Measurements from ENCODE around the gene CMBL.

The CMBL gene

DNA sequence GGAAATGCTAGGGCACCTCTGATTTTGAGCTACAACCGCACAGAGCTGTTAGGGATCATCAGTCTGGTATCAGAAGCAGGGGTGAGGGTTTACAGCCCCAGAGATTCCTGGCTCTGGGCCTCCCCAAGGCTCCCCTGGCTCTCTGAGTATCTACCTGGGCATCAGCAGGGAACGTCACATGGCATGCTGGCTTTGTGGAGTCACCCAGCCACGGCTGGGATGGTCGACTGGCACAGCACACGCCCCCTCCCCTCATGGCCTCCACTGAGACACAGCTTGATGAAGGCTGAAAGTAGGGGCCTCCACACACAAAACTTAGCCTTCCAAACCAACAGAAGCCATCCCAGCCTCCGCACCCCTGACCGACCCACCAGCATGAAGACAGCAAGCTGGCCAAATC lies 74.7 kb downstream of the CMBL start:
- H3K27ac ChIP-seq (ENCODE audit: low read depth, low read length): no peak overlapping the region
- no peak overlapping the region for H4K91ac ChIP-seq (ENCODE audit: low read depth, low read length)
- DNase-seq: no peak
- H4K8ac ChIP-seq (ENCODE audit: low read depth, low read length): no peak overlapping the region
- no peak overlapping the region for H2AK5ac ChIP-seq (ENCODE audit: low read length)
- H3K79me1 ChIP-seq (ENCODE audit: low read length): peaks cover 2% of the 10 kb centered on the region
- peaks cover 2 to 3% of the 10 kb centered on the region in 2 experiments for H3K36me3 ChIP-seq (ENCODE audit: control insufficient read depth in 1 of 2, insufficient read depth in 2 of 2, low read length in 2 of 2)
- H3K9me3 ChIP-seq (ENCODE audit: insufficient read depth, low read depth, low read length): no peaks in the 10 kb centered on the region
- H4K12ac ChIP-seq (ENCODE audit: low read depth, low read length): no peak overlapping the region
- no peak overlapping the region for H3K14ac ChIP-seq (ENCODE audit: low read length)
- H3K4me2 ChIP-seq (ENCODE audit: low read length): no peak overlapping the region
- H3K23ac ChIP-seq (ENCODE audit: low read length): no peak overlapping the region
- H3K18ac ChIP-seq (ENCODE audit: low read length): no peak overlapping the region
- H2AFZ ChIP-seq (ENCODE audit: insufficient read depth, low read length, poor library complexity): no peak overlapping the region
- H3K4me1 ChIP-seq (ENCODE audit: control insufficient read depth in 1 of 2, insufficient read depth in 2 of 2, low read length in 2 of 2): peaks cover 7 to 10% of the 10 kb centered on the region in 2 experiments
- no peak overlapping the region for H3K4me3 ChIP-seq (ENCODE audit: low read depth, low read length)
- no peak overlapping the region for H2BK5ac ChIP-seq (ENCODE audit: low read depth, low read length, poor library complexity)
- H3K27me3 ChIP-seq (ENCODE audit: insufficient read depth, low read length): no peaks in the 10 kb centered on the region
- no peaks in the 10 kb centered on the region for H3K79me2 ChIP-seq (ENCODE audit: control insufficient read depth, insufficient read depth, low read length, poor library complexity)
- H3K4ac ChIP-seq (ENCODE audit: low read depth, low read length): no peak overlapping the region
- no CpG with 5 or more reads among the region's 7 CpGs for WGBS (ENCODE audit: extremely low coverage, insufficient coverage, insufficient read length)
- H3K9ac ChIP-seq (ENCODE audit: low read length): no peak overlapping the region
- H2BK120ac ChIP-seq (ENCODE audit: insufficient read depth, low read length, poor library complexity): no peak overlapping the region
- peak overlapping the region; percentile 56 for H2BK12ac ChIP-seq (ENCODE audit: low read length)

DNA sequence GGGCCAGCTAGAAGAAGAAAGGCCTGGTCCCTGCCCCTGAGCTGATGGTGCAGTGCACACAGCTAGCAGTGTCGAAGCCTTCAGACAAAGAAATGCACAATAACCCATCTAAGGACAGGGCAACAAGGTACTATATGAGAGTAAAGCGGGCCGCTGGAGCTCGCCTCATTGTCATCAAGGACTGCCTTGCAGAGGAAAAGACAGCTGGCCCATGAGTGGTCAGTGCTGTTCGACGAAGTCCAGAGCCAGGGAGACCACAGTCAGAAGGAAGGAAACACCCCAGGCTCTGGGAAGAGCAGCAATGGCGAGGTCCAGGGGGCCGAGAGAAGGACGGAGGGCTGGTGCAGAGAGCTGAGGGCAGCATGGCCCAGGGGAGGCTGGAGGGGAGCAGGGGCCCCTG lies 75.3 kb downstream of the CMBL start:
- peaks cover 7 to 10% of the 10 kb centered on the region in 2 experiments for H3K4me1 ChIP-seq (ENCODE audit: control insufficient read depth in 1 of 2, insufficient read depth in 2 of 2, low read length in 2 of 2)
- H3K79me1 ChIP-seq (ENCODE audit: low read length): peaks cover 2% of the 10 kb centered on the region
- no peaks in the 10 kb centered on the region for H3K79me2 ChIP-seq (ENCODE audit: control insufficient read depth, insufficient read depth, low read length, poor library complexity)
- no peak overlapping the region for H2BK12ac ChIP-seq (ENCODE audit: low read length)
- no peak overlapping the region for H3K9ac ChIP-seq (ENCODE audit: low read length)
- H3K14ac ChIP-seq (ENCODE audit: low read length): no peak overlapping the region
- WGBS (ENCODE audit: extremely low coverage, insufficient coverage, insufficient read length): no CpG with 5 or more reads among the region's 9 CpGs
- H2AK5ac ChIP-seq (ENCODE audit: low read length): no peak overlapping the region
- H2BK120ac ChIP-seq (ENCODE audit: insufficient read depth, low read length, poor library complexity): no peak overlapping the region
- H3K18ac ChIP-seq (ENCODE audit: low read length): no peak overlapping the region
- H4K8ac ChIP-seq (ENCODE audit: low read depth, low read length): no peak overlapping the region
- H3K4me2 ChIP-seq (ENCODE audit: low read length): no peak overlapping the region
- H3K23ac ChIP-seq (ENCODE audit: low read length): no peak overlapping the region
- H3K4me3 ChIP-seq (ENCODE audit: low read depth, low read length): no peak overlapping the region
- H4K12ac ChIP-seq (ENCODE audit: low read depth, low read length): no peak overlapping the region
- no peak overlapping the region for H4K91ac ChIP-seq (ENCODE audit: low read depth, low read length)
- H3K36me3 ChIP-seq (ENCODE audit: control insufficient read depth in 1 of 2, insufficient read depth in 2 of 2, low read length in 2 of 2): peaks cover 2 to 3% of the 10 kb centered on the region in 2 experiments
- no peak overlapping the region for H2BK5ac ChIP-seq (ENCODE audit: low read depth, low read length, poor library complexity)
- H2AFZ ChIP-seq (ENCODE audit: insufficient read depth, low read length, poor library complexity): no peak overlapping the region
- H3K27ac ChIP-seq (ENCODE audit: low read depth, low read length): no peak overlapping the region
- H3K9me3 ChIP-seq (ENCODE audit: insufficient read depth, low read depth, low read length): no peaks in the 10 kb centered on the region
- DNase-seq: no peak
- H3K4ac ChIP-seq (ENCODE audit: low read depth, low read length): no peak overlapping the region
- no peaks in the 10 kb centered on the region for H3K27me3 ChIP-seq (ENCODE audit: insufficient read depth, low read length)

DNA sequence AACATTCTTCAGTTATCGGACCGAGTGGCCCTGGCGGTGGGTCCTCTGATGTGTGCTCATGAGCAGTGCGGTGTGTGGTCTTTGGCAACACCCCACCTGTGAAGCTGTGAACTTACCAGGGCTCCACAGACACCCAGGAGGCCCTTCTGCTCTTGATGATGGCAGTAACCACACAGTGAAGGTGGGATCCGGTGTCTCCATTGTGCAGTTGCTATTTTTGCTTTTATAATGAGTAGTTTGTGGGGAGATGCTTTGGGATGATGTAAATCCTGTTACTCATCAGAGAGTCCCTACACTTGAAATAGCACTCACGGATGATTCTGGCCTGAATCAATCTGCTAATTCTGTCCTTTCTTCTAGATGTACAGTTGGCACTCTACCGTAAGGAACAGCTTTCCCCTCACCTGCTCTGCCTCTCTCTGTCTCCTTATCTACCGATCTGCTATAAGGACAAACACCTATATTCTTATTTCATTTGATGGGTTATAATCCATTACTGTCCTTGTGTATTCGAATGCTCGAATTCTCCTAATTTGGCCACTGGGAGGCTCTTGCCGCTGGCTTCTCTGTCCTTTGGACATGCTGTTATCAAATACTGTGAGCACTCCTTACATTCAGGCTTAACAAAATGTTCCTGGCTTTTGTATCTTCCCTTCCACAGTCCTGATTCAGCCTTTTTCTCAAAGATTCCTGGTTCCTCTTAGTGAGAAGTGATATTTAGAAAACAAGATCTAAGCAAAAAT lies 78.2 kb downstream of the CMBL start:
- Histone ChIP-seq H3K79me1 (ENCODE audit: low read length) (peaks cover 2% of the 10 kb centered on the region), H4K91ac (ENCODE audit: low read depth, low read length) (no peak overlapping the region), H2AFZ (ENCODE audit: insufficient read depth, low read length, poor library complexity) (no peak overlapping the region), H3K9ac (ENCODE audit: low read length) (no peak overlapping the region), H3K36me3 (ENCODE audit: control insufficient read depth in 1 of 2, insufficient read depth in 2 of 2, low read length in 2 of 2) (no peaks in the 10 kb centered on the region), H2BK12ac (ENCODE audit: low read length) (no peak overlapping the region), H2BK120ac (ENCODE audit: insufficient read depth, low read length, poor library complexity) (no peak overlapping the region), H3K14ac (ENCODE audit: low read length) (no peak overlapping the region), H3K18ac (ENCODE audit: low read length) (no peak overlapping the region), H3K9me3 (ENCODE audit: insufficient read depth, low read depth, low read length) (peaks cover 2% of the 10 kb centered on the region), H2BK5ac (ENCODE audit: low read depth, low read length, poor library complexity) (no peak overlapping the region), H3K27ac (ENCODE audit: low read depth, low read length) (no peak overlapping the region), H3K79me2 (ENCODE audit: control insufficient read depth, insufficient read depth, low read length, poor library complexity) (no peaks in the 10 kb centered on the region), H3K23ac (ENCODE audit: low read length) (no peak overlapping the region), H3K4ac (ENCODE audit: low read depth, low read length) (no peak overlapping the region), H3K27me3 (ENCODE audit: insufficient read depth, low read length) (no peaks in the 10 kb centered on the region), H4K8ac (ENCODE audit: low read depth, low read length) (no peak overlapping the region), H2AK5ac (ENCODE audit: low read length) (no peak overlapping the region), H3K4me2 (ENCODE audit: low read length) (no peak overlapping the region), H3K4me1 (ENCODE audit: control insufficient read depth in 1 of 2, insufficient read depth in 2 of 2, low read length in 2 of 2) (peaks cover 7 to 10% of the 10 kb centered on the region in 2 experiments), H4K12ac (ENCODE audit: low read depth, low read length) (no peak overlapping the region), H3K4me3 (ENCODE audit: low read depth, low read length) (no peak overlapping the region)
- no peak for DNase-seq
- WGBS (ENCODE audit: extremely low coverage, insufficient coverage, insufficient read length): no CpG with 5 or more reads among the region's 11 CpGs

DNA sequence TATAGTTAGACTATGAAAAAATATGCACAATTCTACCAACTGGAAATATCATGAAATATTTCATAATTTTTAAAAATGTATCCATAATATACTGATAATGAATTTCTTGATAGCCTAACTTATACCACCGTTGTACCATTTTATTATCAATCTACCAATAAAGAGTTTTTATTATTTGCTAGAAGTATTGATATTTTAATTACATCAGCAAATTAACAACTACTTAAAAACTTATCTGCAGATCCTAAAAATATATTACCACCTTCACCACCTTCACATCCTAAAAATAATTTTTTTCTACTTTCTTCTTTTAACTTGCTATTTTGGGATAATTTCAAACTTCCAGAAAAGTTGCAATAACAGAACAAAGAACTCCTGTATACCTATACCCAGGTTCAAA lies 79.4 kb downstream of the CMBL start:
- no peak overlapping the region for H2AFZ ChIP-seq (ENCODE audit: insufficient read depth, low read length, poor library complexity)
- H3K27ac ChIP-seq (ENCODE audit: low read depth, low read length): no peak overlapping the region
- no peak overlapping the region for H3K4me3 ChIP-seq (ENCODE audit: low read depth, low read length)
- peaks cover 2% of the 10 kb centered on the region for H3K79me1 ChIP-seq (ENCODE audit: low read length)
- H3K9me3 ChIP-seq (ENCODE audit: insufficient read depth, low read depth, low read length): peaks cover 3% of the 10 kb centered on the region
- no peak overlapping the region for H3K4me2 ChIP-seq (ENCODE audit: low read length)
- DNase-seq: no peak
- H3K36me3 ChIP-seq (ENCODE audit: control insufficient read depth in 1 of 2, insufficient read depth in 2 of 2, low read length in 2 of 2): no peaks in the 10 kb centered on the region
- H2BK120ac ChIP-seq (ENCODE audit: insufficient read depth, low read length, poor library complexity): no peak overlapping the region
- no peak overlapping the region for H3K23ac ChIP-seq (ENCODE audit: low read length)
- H2AK5ac ChIP-seq (ENCODE audit: low read length): no peak overlapping the region
- H4K91ac ChIP-seq (ENCODE audit: low read depth, low read length): no peak overlapping the region
- no peak overlapping the region for H4K12ac ChIP-seq (ENCODE audit: low read depth, low read length)
- no peak overlapping the region for H3K4ac ChIP-seq (ENCODE audit: low read depth, low read length)
- no peaks in the 10 kb centered on the region for H3K27me3 ChIP-seq (ENCODE audit: insufficient read depth, low read length)
- peaks cover 7 to 10% of the 10 kb centered on the region in 2 experiments for H3K4me1 ChIP-seq (ENCODE audit: control insufficient read depth in 1 of 2, insufficient read depth in 2 of 2, low read length in 2 of 2)
- H2BK12ac ChIP-seq (ENCODE audit: low read length): no peak overlapping the region
- H4K8ac ChIP-seq (ENCODE audit: low read depth, low read length): no peak overlapping the region
- no peaks in the 10 kb centered on the region for H3K79me2 ChIP-seq (ENCODE audit: control insufficient read depth, insufficient read depth, low read length, poor library complexity)
- no CpG with 5 or more reads among the region's 1 CpG for WGBS (ENCODE audit: extremely low coverage, insufficient coverage, insufficient read length)
- H3K9ac ChIP-seq (ENCODE audit: low read length): no peak overlapping the region
- H2BK5ac ChIP-seq (ENCODE audit: low read depth, low read length, poor library complexity): no peak overlapping the region
- no peak overlapping the region for H3K14ac ChIP-seq (ENCODE audit: low read length)
- no peak overlapping the region for H3K18ac ChIP-seq (ENCODE audit: low read length)

All from trophoblast cell (in vitro differentiated cells and primary cell).